Prostate gland (tissue), 2 donors: ENCODE data around the gene ATXN3L. TPM values are rescaled to one million over a fixed set of nuclear protein-coding genes. Genes with fewer than 3 reads are reported as not detected.
A peak's percentile ranks its signal among the peaks of the same experiment; 100 is the strongest.

ENCODE experiments used
- DNase-seq: peaks from one replicate; pipeline ENCODE4 v3.0.0-alpha.2; 2019; ENCODE audit warnings: low spot score
- H3K27ac ChIP-seq, 2 donors: fragments of 200-600 bp; sonication (generic); 2 replicates each; pipeline ENCODE4 v1.5.1; 2017 to 2019
- H3K27me3 ChIP-seq: fragments of 200-600 bp; sonication (generic); replicated peaks from 2 replicates; pipeline ENCODE4 v1.5.1; 2019; ENCODE audit not compliant: insufficient read depth
- H3K36me3 ChIP-seq, 2 donors: fragments of 200-600 bp; sonication (generic); 1 replicate in 1 of 2; 2 replicates in 1 of 2; pipeline versions ENCODE4 v1.5.1 to v1.8.1; 2017 to 2019
- H3K4me1 ChIP-seq: fragments of 200-600 bp; sonication (generic); replicated peaks from 2 replicates; pipeline ENCODE4 v1.5.1; 2019
- H3K4me3 ChIP-seq, 2 donors: fragments of 200-600 bp; sonication (generic); 2 replicates each; pipeline ENCODE4 v1.5.1; 2017 to 2019
- H3K9me3 ChIP-seq: fragments of 200-600 bp; sonication (generic); 2 replicates; pipeline ENCODE4 v1.5.1; 2017
- CTCF ChIP-seq, 4 experiments: fragments of 200-600 bp in 2 of 4; fragments of 450-650 bp in 2 of 4; sonication (generic) in 2 of 4; IDR thresholded peaks; 1 replicate in 3 of 4; 2 replicates in 1 of 4; pipeline ENCODE4 v1.5.1; 2016 to 2019; ENCODE audit warnings: antibody characterized with exemption in 4 of 4, mild to moderate bottlenecking in 2 of 4, moderate library complexity in 2 of 4
- POLR2A ChIP-seq: fragments of 450-650 bp; IDR thresholded peaks from one replicate; pipeline ENCODE4 v1.6.1; 2016; ENCODE audit warnings: antibody characterized with exemption, mild to moderate bottlenecking
- POLR2AphosphoS5 ChIP-seq: sonication (generic); formaldehyde crosslinking; IDR thresholded peaks from one replicate; pipeline ENCODE4 v1.6.1; 2017; ENCODE audit warnings: antibody characterized with exemption
- WGBS: methylation state at CpG from one replicate; pipeline ENCODE4 v1.1.5; 2018; 5-methylcytosine and 5-hydroxymethylcytosine counted together
- intact Hi-C: fragments of 100-400 bp; cut with DNase I; formaldehyde crosslinking; loops from one replicate; pipeline ENCODE4 v1.14.2; 2022
- total RNA-seq, 2 donors: library from RNA; depleted of rRNA; stranded (reverse); fragments of >200 nt; gene quantifications; one replicate each; pipeline ENCODE4 v1.1.0, GENCODE V29; 2016

The ATXN3L gene
- total RNA-seq, 2 donors from 2014 or later: not detected

- H3K36me3 ChIP-seq: no peaks in the 10 kb centered on the region
- WGBS: 53% methylated on average over 4 of the region's 4 CpGs
- H3K27ac ChIP-seq: no peak overlapping the region
- intact Hi-C loops: no loop called here
- H3K4me3 ChIP-seq: no peak overlapping the region
- H3K27me3 ChIP-seq: no peaks in the 10 kb centered on the region
- no peaks in the 10 kb centered on the region for H3K9me3 ChIP-seq
- H3K4me1 ChIP-seq: no peaks in the 10 kb centered on the region
- DNase-seq: no peak
- no peak for TF ChIP-seq POLR2AphosphoS5
- no peak for TF ChIP-seq POLR2A
- TF ChIP-seq CTCF (IDR thresholded peaks at IDR 0.05): no peak
Observed at GRCh38 chrX:13298836-13299235, 21.0 kb downstream of the ATXN3L start.

- H3K4me3 ChIP-seq: no peak overlapping the region
- 80% methylated on average over 5 of the region's 5 CpGs for WGBS
- H3K9me3 ChIP-seq: no peaks in the 10 kb centered on the region
- no peak overlapping the region for H3K27ac ChIP-seq
- no peaks in the 10 kb centered on the region for H3K27me3 ChIP-seq
- no peaks in the 10 kb centered on the region for H3K4me1 ChIP-seq
- intact Hi-C loops: no loop called here
- no peak for TF ChIP-seq CTCF (IDR thresholded peaks at IDR 0.05)
- TF ChIP-seq POLR2AphosphoS5: no peak
- no peak for DNase-seq
- H3K36me3 ChIP-seq: no peaks in the 10 kb centered on the region
Observed at GRCh38 chrX:13295841-13296240, 24.0 kb downstream of the ATXN3L start.

- DNase-seq: peak; percentile 26
- WGBS: 13% methylated on average over 6 of the region's 6 CpGs
- no peak overlapping the region for H3K4me3 ChIP-seq
Observed at GRCh38 chrX:13293700-13294099, 26.2 kb downstream of the ATXN3L start.

GRCh38 chrX:13290891-13291614 lies 28.8 kb downstream of the ATXN3L start:
- DNase-seq: no peak
- TF ChIP-seq CTCF (IDR thresholded peaks at IDR 0.05) (no peak), POLR2A (no peak), POLR2AphosphoS5 (no peak)
- no peaks in the 10 kb centered on the region for H3K36me3 ChIP-seq
- H3K27ac ChIP-seq: no peak overlapping the region
- H3K4me3 ChIP-seq: no peak overlapping the region
- H3K4me1 ChIP-seq: no peaks in the 10 kb centered on the region
- WGBS: 95% methylated on average over 14 of the region's 32 CpGs
- H3K9me3 ChIP-seq: no peaks in the 10 kb centered on the region
- H3K27me3 ChIP-seq: no peaks in the 10 kb centered on the region
- intact Hi-C loops: no loop called here

More at GRCh38 chrX:13293700-13294099, 26.2 kb downstream of the ATXN3L start:
- intact Hi-C loops: no loop called here
- Histone ChIP-seq H3K36me3 (no peaks in the 10 kb centered on the region), H3K27me3 (no peaks in the 10 kb centered on the region), H3K27ac (no peak overlapping the region), H3K4me1 (no peaks in the 10 kb centered on the region), H3K9me3 (no peaks in the 10 kb centered on the region)
- peak; percentile 50 for TF ChIP-seq POLR2AphosphoS5
- no peak for TF ChIP-seq CTCF (IDR thresholded peaks at IDR 0.05)

GRCh38 chrX:13288671-13289070 lies 31.2 kb downstream of the ATXN3L start:
- Histone ChIP-seq H3K4me1 (no peaks in the 10 kb centered on the region), H3K9me3 (no peaks in the 10 kb centered on the region), H3K4me3 (no peak overlapping the region), H3K36me3 (no peaks in the 10 kb centered on the region), H3K27ac (no peak overlapping the region), H3K27me3 (no peaks in the 10 kb centered on the region)
- TF ChIP-seq CTCF (IDR thresholded peaks at IDR 0.05) (no peak), POLR2AphosphoS5 (no peak), POLR2A (no peak)
- intact Hi-C loops: no loop called here
- DNase-seq: no peak
- 75% methylated on average over 5 of the region's 5 CpGs for WGBS
